ENCODE data around the gene ABCG1.

The ABCG1 gene

DNA sequence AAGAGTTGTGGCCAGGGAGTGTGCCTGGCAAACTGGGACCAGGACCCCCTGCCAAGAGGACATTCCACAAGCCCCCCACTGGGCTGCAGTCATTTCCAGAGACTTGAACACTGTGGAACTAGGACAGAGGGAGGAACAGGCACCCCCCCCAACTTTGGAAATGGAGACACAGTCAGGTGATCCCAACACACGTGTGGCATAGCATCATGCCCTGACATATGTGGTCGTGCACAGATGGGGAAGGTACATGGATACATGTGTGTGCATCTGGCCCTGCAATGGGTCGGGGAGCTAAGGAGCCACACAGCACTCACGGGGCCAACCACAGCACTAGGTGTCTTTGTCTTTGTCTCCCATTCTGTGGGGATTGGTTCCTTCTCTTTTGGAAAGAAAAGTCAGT is 102.9 kb downstream of the ABCG1 start:
- Mint-ChIP-seq H3K4me3 (no peak overlapping the region), H3K9me3 (no peaks in the 10 kb centered on the region), H3K27ac (no peak overlapping the region), H3K27me3 (peaks cover 5% of the 10 kb centered on the region), H3K4me1 (ENCODE audit: low read depth) (peaks cover 30% of the 10 kb centered on the region), H3K36me3 (ENCODE audit: low read depth) (no peaks in the 10 kb centered on the region)
- intact Hi-C loops (cut with micrococcal nuclease) = no loop called here

DNA sequence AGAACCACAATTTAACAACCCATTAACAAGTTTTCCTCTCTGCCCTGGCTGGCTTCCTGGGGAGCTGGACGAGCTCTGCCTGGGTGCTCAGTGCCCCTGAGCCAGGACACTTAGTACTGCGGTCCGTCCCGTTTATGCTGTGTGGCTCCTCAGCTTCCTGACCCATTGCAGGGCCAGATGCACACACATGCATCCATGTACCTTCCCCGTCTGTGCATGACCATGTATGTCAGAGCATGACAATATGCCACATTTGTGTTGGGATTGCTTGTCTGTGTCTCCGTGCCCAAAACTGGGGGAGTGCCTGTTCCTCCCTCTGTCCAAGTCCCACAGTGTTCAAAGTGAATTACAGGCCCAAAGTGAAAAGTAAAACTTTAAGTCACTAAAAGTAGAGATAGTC is 106.0 kb downstream of the ABCG1 start:
- Mint-ChIP-seq H3K36me3 (ENCODE audit: low read depth) (no peaks in the 10 kb centered on the region), H3K27ac (no peak overlapping the region), H3K27me3 (no peaks in the 10 kb centered on the region), H3K9me3 (no peaks in the 10 kb centered on the region), H3K4me3 (no peak overlapping the region), H3K4me1 (ENCODE audit: low read depth) (peaks cover 9% of the 10 kb centered on the region)
- intact Hi-C loops (cut with micrococcal nuclease) = no loop called here

DNA sequence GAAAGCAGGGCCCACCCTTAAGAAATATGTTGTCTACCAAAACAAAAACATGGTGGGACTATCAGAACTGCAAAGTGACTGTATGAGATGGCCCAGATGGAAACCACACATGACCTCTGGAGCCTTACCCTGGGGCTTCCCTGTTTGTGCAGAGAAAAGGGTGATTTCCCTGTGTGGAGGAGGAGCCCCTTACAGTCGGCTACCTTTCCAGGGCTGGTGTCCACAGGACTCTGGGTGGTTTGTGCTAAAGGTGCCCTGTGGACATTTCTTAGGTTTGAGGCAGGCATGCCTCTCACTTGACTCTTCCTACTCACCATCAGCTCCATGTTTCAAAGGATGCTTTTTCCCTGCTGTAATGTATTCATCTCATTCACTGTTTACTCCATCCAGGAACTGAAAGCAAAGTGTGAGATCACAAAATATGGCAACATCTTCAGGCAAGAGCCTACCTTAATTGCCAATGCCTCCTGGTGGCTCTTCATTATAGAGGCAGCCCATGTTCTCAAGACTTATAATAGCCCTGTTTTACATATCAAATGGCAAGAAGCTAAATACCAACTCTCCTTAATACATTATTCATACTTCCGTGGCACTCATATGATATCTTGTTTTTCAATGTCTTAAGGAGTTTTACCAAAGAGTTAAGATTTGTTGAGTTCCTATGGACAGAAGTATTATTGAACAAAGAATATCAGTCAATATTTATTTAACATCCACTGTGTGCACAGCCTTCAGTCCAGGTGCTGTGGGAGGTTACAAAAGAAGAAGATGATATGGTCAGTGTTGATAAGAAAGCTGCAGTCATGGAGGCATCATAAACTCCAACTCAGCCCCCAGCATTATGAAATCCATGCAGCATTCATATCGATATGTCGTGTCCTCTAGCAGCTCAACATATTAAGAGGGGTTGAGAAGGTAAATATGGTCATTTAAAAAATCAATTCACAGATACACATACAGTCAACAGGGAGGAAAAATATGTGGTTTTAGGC is 111.7 kb downstream of the ABCG1 start:
- Mint-ChIP-seq H3K9me3 (peaks cover 8% of the 10 kb centered on the region), H3K4me3 (no peak overlapping the region), H3K27ac (no peak overlapping the region), H3K27me3 (peaks cover 9% of the 10 kb centered on the region), H3K36me3 (ENCODE audit: low read depth) (no peaks in the 10 kb centered on the region), H3K4me1 (ENCODE audit: low read depth) (peaks cover 5% of the 10 kb centered on the region)
- intact Hi-C loops (cut with micrococcal nuclease) = loop anchor here (10.0 kb wide), 1 partner anchor 114 kb away; no protein-coding TSS in a partner anchor

DNA sequence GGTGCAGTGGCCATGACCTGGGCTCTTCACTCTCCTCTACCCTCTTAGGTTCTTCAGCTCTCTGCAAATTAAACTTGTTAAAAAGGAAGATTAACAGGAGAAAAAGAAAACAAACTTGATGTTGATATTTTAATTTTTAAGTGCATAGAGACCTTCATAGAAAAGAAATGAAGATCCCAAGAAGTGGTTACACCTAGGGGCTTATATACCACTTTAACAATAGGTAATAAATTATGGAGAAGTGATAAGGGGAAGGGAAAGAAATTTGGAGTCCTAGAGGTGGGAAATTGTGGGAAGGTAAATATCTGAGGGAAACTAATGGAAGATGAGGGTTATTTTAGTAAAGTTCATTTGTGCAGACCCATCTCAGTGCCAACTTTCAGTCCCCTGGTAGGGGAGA is 112.7 kb downstream of the ABCG1 start:
- Mint-ChIP-seq H3K27ac (no peak overlapping the region), H3K9me3 (peaks cover 8% of the 10 kb centered on the region), H3K27me3 (peaks cover 13% of the 10 kb centered on the region), H3K4me3 (no peak overlapping the region), H3K36me3 (ENCODE audit: low read depth) (no peaks in the 10 kb centered on the region), H3K4me1 (ENCODE audit: low read depth) (peaks cover 5% of the 10 kb centered on the region)
- intact Hi-C loops (cut with micrococcal nuclease) = loop anchor here (10.0 kb wide), 1 partner anchor 113 kb away; no protein-coding TSS in a partner anchor

DNA sequence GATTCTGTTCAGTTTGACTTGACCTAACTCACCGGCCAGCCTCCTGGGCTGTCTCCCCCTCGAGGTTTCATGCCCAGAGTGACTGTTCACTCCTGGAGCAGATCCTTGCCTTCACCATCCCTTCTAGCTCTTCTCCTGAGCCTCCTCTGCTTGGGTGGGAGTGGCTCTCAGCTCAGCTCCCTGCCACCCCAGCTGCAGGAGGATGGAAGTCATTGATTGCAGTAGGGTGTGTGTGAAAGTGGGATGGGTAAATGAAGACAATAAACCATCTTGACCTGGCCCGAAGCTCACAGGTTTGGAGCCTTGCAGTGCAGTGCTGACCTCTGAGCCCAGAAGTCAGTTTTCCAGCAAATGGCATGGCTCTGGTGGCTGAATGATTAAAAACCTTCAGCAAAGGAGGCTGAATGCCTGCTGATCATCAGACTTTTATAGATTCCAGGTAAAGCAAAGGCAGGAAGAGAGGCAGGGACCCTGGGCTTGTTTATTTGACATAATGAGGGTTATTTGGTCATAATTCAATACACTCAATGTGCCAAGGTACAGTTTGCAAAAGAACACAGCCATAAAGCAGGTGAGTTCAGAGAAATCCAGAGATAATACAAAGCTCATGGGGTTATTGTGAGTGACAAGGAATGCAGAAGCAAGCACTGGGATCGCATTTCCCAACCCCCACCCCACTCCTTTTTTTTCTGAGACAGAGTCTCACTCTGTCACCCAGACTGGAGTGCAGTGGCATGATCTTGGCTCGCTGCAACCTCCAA is 113.8 kb downstream of the ABCG1 start:
- Mint-ChIP-seq H3K36me3 (ENCODE audit: low read depth) (no peaks in the 10 kb centered on the region), H3K27me3 (peaks cover 18% of the 10 kb centered on the region), H3K27ac (no peak overlapping the region), H3K4me1 (ENCODE audit: low read depth) (peaks cover 8% of the 10 kb centered on the region), H3K9me3 (peaks cover 8% of the 10 kb centered on the region), H3K4me3 (no peak overlapping the region)
- intact Hi-C loops (cut with micrococcal nuclease) = loop anchor here (10.0 kb wide), 1 partner anchor 112 kb away; no protein-coding TSS in a partner anchor

DNA sequence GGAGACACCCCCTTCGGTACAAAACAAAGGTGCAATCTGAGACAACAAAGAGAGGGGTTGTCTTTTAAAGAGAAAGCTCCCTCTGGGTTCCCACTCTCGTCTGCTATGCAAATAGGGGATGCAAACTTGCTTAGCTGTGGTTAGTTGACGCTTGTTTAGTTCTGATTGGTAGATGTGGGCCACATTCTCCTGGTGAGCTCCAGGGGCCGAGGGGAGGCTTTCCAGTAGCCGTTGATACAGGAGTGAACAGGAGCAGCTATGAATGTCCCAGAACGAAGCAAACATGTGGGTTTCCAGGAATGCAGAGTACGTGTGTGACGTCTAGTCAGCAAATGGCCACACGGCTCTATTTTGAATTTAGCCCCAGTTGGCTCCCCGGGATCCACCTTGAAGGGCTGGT is 117.1 kb downstream of the ABCG1 start:
- no peak overlapping the region for H3K4me3 Mint-ChIP-seq
- no peaks in the 10 kb centered on the region for H3K36me3 Mint-ChIP-seq (ENCODE audit: low read depth)
- H3K9me3 Mint-ChIP-seq = peaks cover 8% of the 10 kb centered on the region
- peaks cover 5% of the 10 kb centered on the region for H3K4me1 Mint-ChIP-seq (ENCODE audit: low read depth)
- peaks cover 19% of the 10 kb centered on the region for H3K27me3 Mint-ChIP-seq
- intact Hi-C loops (cut with micrococcal nuclease) = loop anchor here (10.0 kb wide), 1 partner anchor 109 kb away; no protein-coding TSS in a partner anchor
- H3K27ac Mint-ChIP-seq = no peak overlapping the region

DNA sequence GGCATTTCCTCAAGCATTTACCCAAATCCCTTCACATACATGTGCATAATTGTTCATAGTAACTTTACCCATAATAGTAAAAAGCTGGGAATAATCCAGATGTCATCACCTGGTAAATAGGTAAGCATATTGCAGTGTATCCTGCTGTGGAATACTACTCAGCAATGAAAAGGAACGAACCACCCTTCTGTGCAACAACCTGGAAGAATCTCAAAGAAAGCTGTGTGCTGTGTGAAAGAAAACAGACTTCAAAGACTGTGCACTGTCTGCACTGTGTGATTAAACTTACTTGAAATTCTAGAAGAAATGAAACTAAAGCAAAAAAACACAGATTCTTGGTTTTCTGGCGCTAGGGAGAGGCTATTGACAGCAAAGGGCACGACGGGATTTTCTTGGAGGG is 118.3 kb downstream of the ABCG1 start:
- Mint-ChIP-seq H3K4me1 (ENCODE audit: low read depth) (peaks cover 5% of the 10 kb centered on the region), H3K27me3 (peaks cover 19% of the 10 kb centered on the region), H3K9me3 (no peaks in the 10 kb centered on the region), H3K4me3 (no peak overlapping the region), H3K27ac (no peak overlapping the region), H3K36me3 (ENCODE audit: low read depth) (no peaks in the 10 kb centered on the region)
- intact Hi-C loops (cut with micrococcal nuclease) = loop anchor here (10.0 kb wide), 1 partner anchor 108 kb away; no protein-coding TSS in a partner anchor

DNA sequence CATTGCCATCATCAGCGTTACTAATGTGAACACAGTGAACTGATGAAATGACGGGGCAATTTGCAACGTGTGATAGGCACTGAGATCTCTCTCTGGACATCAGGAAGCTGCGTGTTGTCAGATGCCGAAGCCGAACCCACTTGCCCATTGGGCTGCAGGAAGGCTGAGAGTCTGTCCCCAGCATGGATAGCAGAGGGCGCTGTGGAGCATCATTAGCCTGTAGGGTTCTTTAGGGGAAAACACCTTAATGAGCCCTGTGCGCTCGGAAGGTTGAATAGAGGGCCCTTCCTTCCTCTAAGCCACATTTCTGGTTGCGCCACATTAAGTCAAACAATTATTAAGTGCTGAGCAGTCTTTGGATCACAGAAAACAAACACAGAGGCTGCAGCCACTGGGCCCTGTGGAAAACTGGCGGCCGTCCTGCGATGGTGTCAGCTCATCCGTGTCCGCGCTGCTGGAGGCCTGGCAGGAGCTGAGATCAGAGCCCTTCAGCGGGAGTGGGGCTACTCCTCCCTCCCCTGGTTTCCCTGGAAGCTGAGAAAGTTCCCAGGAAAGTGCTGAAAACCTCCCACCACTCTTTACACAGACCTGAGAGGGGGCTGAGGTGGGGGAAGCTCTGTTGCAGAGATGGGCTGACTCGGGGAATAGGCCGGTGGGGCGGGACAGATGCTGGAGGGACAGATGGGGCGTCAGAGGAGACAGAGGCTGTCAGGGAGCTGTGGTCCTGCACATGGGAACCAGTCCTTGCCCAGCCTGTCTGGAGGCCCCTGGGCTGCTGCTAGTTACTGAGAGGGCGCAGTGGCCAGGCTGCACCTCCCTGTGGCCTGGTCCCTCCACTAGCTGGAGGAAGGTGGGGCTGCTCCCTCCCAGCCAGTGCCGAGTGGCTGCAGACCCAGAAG is 119.1 kb downstream of the ABCG1 start:
- intact Hi-C loops (cut with micrococcal nuclease) = loop anchor here (10.0 kb wide), 1 partner anchor 107 kb away; no protein-coding TSS in a partner anchor

DNA sequence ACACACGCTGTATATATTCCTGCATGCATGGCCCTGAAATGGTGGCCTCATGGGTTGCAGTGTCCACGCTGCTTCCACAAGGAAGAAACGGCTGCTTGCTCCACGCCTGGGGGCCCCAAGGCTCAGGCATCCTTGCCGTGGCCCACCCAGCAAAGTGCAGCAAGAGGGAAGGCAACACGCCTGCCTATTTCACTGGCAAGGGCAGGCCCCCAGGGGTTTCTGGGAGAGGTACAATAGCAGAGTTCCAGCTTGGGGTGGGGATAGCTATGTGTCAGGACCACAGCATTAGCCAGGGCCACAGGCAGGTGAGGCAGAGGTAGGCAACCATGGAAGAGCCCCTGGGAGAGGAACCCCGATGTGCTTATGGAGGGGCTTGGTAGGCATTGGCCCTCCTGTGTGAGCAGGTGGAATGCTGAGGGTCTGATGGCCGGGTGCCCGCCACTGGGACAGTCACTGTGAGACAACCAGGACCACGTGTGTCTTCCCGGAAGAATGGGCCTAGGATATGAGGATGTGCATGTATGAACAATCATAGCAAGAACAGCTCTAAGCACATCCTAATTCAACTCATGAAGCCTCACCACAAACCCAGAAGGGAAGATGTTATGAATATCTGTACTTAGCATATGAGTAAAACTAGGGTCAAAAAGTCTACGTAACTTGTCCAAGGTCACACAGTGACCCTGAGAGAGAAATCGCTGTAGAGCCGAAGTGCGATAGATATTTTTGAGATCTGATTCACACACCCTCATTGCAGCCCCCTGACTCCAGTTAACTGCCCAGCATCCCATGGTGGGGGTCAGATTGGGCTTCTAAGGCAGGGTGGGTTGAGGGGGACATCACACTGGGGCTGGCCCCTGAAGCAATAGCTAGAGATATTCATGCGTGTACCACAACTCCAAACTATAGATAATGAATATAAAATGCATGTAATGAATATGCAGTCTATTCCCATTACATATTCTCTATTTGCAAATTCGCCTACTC is 120.1 kb downstream of the ABCG1 start:
- Mint-ChIP-seq H3K36me3 (ENCODE audit: low read depth) (no peaks in the 10 kb centered on the region), H3K4me3 (no peak overlapping the region), H3K27ac (no peak overlapping the region), H3K4me1 (ENCODE audit: low read depth) (peaks cover 5% of the 10 kb centered on the region), H3K27me3 (peaks cover 12% of the 10 kb centered on the region), H3K9me3 (no peaks in the 10 kb centered on the region)
- intact Hi-C loops (cut with micrococcal nuclease) = loop anchor here (10.0 kb wide), 1 partner anchor 106 kb away; no protein-coding TSS in a partner anchor

More for the DNA sequence above, 119.1 kb downstream of the ABCG1 start:
- H3K4me1 Mint-ChIP-seq (ENCODE audit: low read depth) = peaks cover 5% of the 10 kb centered on the region
- H3K27me3 Mint-ChIP-seq = peaks cover 15% of the 10 kb centered on the region
- no peaks in the 10 kb centered on the region for H3K36me3 Mint-ChIP-seq (ENCODE audit: low read depth)
- no peak overlapping the region for H3K4me3 Mint-ChIP-seq
- H3K9me3 Mint-ChIP-seq = no peaks in the 10 kb centered on the region
- no peak overlapping the region for H3K27ac Mint-ChIP-seq

DNA sequence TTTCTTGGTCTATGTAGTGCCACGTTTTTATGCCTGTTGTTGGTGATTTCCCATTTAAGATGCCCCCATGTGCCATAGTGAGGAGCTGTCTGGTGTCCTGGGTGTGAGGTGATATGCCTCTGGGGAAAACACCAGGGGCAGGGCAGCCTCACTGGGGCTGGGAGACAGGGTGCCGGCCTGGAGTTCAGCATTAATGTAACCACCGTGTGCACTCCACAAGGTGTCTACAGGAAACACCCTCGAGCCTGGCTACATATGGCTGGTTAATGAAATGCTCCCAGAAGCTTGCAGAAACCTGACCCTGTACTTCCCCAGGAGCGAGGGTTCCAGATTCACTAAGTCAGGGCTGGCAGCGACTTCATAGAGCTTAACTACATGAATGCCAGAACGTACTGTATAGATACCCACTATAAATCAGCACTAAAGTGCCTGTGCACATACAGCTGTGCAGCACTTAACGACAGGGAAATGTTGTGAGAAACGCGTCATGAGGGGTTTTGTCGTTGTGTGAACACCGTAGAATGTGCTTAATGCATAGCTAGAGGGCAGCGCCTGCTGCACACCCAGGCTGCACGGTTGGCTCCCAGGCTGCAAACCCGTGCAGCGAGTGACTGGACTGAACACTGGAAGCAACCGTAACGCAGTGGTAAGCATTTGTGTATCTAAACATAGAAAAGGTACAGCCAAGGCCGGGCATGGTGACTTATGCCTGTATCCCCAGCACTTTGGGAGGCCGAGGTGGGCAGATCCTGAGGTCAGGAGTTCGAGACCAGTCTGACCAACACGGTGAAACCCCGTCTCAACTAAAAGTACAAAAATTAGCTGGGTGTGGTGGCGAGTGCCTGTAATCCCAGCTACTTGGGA is 121.5 kb downstream of the ABCG1 start:
- H3K4me3 Mint-ChIP-seq = no peak overlapping the region
- H3K36me3 Mint-ChIP-seq (ENCODE audit: low read depth) = no peaks in the 10 kb centered on the region
- H3K27ac Mint-ChIP-seq = no peak overlapping the region
- H3K27me3 Mint-ChIP-seq = peaks cover 12% of the 10 kb centered on the region
- H3K4me1 Mint-ChIP-seq (ENCODE audit: low read depth) = peaks cover 5% of the 10 kb centered on the region
- no peaks in the 10 kb centered on the region for H3K9me3 Mint-ChIP-seq
- intact Hi-C loops (cut with micrococcal nuclease) = no loop called here

DNA sequence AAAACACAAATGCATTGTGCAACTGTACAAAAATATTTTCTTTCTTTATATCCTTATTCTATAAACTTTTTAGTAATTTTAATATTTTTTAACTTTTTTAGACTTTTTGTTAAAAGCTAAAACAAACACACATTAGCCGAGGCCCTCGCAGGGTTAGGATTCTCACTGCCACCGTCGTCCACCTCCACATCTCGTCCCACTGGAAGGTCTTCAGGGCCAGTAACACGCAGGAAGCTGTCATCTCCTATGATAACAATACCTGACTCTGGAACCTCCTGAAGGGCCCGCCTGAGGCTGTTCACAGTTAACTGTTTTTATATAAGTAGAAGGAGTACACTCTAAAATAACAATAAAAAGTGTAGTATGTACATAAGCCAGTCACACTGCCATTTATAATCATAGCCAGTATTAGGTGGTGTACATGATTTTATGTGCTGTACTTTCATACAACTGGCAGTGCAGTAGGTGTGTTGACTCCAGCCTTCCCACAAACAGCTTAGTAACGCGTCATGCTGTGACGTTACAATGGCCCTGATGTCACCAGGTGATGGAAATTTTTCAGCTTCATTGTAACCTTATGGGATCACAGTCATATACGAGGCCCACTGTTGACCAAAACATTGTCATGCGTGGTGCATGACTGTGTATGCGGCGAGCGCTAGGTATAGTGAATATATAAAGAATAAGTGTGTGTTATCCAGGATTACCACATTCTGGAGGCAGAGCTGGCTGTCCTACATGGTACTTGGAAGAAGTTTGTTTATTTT is 123.0 kb downstream of the ABCG1 start:
- Mint-ChIP-seq H3K36me3 (ENCODE audit: low read depth) (no peaks in the 10 kb centered on the region), H3K27ac (no peak overlapping the region), H3K4me1 (ENCODE audit: low read depth) (peaks cover 5% of the 10 kb centered on the region), H3K27me3 (peaks cover 6% of the 10 kb centered on the region), H3K9me3 (no peaks in the 10 kb centered on the region), H3K4me3 (no peak overlapping the region)
- intact Hi-C loops (cut with micrococcal nuclease) = no loop called here

Measured in dendritic cell treated with granulocyte-macrophage colony-stimulating factor and Interleukin-4, amounts not matched to agents 40 ng/mL and 50 ng/mL, for 4 days (primary cell).